BLaER1 treated with 17β-estradiol and CSF1 and Interleukin-3, amounts not matched to agents 10 nM and 100 nM (cell line): ENCODE data around the gene KCNN1.

ENCODE experiments used
- H3K27ac ChIP-seq, 11 experiments: shearing (Covaris generic); formaldehyde crosslinking; 2 replicates each; pipeline ENCODE4 v1.8.1; 2022
- H3K27me3 ChIP-seq, 11 experiments: shearing (Covaris generic); formaldehyde crosslinking; 2 replicates each; pipeline ENCODE4 v1.8.1; 2022
- H3K36me3 ChIP-seq, 11 experiments: shearing (Covaris generic); formaldehyde crosslinking; 2 replicates each; pipeline ENCODE4 v1.8.1; 2022
- H3K4me1 ChIP-seq, 10 experiments: shearing (Covaris generic); formaldehyde crosslinking; 2 replicates each; pipeline ENCODE4 v1.8.1; 2022
- H3K4me2 ChIP-seq, 11 experiments: shearing (Covaris generic); formaldehyde crosslinking; 2 replicates each; pipeline ENCODE4 v1.8.1; 2022
- H3K4me3 ChIP-seq, 10 experiments: shearing (Covaris generic); formaldehyde crosslinking; 2 replicates each; pipeline ENCODE4 v1.8.1; 2022
- H3K9ac ChIP-seq, 11 experiments: shearing (Covaris generic); formaldehyde crosslinking; 2 replicates each; pipeline ENCODE4 v1.8.1; 2022
- H3K9me3 ChIP-seq, 11 experiments: shearing (Covaris generic); formaldehyde crosslinking; replicated peaks in 1 of 11; 2 replicates each; pipeline ENCODE4 v1.8.1; 2022
- H4K20me1 ChIP-seq, 11 experiments: shearing (Covaris generic); formaldehyde crosslinking; 2 replicates each; pipeline ENCODE4 v1.8.1; 2022
- Cebpa-rat ChIP-seq, 11 experiments: shearing (Covaris generic); IDR thresholded peaks; 2 replicates each; pipeline ENCODE4 v1.8.1; 2022

KCNN1 gene

DNA sequence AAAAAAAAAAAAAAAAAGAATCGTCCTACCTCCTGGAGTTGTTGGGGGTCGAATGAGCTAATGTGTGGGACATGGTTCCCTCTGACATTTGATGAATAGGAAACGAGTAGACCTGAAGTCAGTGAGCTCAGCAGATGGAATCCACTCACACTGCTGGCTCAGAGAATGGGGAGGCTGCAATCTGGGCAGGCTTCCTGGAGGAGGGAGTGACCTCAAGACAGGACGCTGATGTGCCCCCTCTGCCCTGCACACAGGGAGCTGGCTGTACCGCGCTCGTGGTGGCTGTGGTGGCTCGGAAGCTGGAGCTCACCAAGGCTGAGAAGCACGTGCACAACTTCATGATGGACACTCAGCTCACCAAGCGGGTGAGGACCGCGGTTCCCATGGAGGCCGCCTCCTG is 21.3 kb downstream of the KCNN1 start:
- no peaks in the 10 kb centered on the region for H4K20me1 ChIP-seq
- H3K27ac ChIP-seq: no peak overlapping the region
- H3K4me3 ChIP-seq: no peak overlapping the region
- no peaks in the 10 kb centered on the region for H3K27me3 ChIP-seq
- no peaks in the 10 kb centered on the region for H3K9me3 ChIP-seq
- H3K9ac ChIP-seq: no peak overlapping the region
- H3K36me3 ChIP-seq: no peaks in the 10 kb centered on the region
- TF ChIP-seq Cebpa-rat (IDR thresholded peaks at IDR 0.05): no peak
- no peak overlapping the region for H3K4me2 ChIP-seq
- H3K4me1 ChIP-seq: peaks cover 0 to 10% (median 2%) of the 10 kb centered on the region in 10 experiments; a peak in 5 of 20 replicates

DNA sequence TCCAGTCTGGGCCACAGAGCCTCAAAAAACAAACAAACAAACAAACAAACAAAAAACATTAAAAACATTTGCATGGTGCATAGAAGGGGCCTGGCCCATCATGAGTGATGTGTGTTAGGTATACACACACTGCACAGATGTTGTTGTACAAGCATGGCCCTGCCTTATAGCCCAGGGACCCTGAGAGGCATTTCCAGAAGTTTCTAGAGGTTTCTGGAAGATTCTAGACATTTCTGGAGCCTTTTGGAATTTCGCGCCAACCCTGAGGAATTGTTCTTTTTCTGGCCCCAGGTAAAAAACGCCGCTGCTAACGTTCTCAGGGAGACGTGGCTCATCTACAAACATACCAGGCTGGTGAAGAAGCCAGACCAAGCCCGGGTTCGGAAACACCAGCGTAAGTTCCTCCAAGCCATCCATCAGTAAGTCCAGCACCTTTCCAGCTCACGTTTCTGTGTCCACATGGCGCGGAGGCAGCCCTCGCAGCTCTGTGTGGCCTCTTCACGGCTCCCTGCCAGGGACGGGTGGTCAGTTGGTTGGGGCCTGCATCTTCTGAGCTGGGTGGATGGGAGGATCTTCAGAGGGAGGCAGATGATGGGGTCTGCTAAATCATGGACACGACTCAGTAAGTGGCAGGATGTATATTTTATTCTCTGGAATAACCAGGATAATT is 22.7 kb downstream of the KCNN1 start:
- Histone ChIP-seq H3K9me3 (no peaks in the 10 kb centered on the region), H3K4me3 (no peak overlapping the region), H3K9ac (no peak overlapping the region), H3K27me3 (no peaks in the 10 kb centered on the region), H3K4me2 (no peak overlapping the region), H3K27ac (no peak overlapping the region), H4K20me1 (no peaks in the 10 kb centered on the region), H3K36me3 (no peaks in the 10 kb centered on the region), H3K4me1 (peaks cover 0 to 10% (median 2%) of the 10 kb centered on the region in 10 experiments; a peak in 5 of 20 replicates)
- TF ChIP-seq Cebpa-rat (IDR thresholded peaks at IDR 0.05): no peak

DNA sequence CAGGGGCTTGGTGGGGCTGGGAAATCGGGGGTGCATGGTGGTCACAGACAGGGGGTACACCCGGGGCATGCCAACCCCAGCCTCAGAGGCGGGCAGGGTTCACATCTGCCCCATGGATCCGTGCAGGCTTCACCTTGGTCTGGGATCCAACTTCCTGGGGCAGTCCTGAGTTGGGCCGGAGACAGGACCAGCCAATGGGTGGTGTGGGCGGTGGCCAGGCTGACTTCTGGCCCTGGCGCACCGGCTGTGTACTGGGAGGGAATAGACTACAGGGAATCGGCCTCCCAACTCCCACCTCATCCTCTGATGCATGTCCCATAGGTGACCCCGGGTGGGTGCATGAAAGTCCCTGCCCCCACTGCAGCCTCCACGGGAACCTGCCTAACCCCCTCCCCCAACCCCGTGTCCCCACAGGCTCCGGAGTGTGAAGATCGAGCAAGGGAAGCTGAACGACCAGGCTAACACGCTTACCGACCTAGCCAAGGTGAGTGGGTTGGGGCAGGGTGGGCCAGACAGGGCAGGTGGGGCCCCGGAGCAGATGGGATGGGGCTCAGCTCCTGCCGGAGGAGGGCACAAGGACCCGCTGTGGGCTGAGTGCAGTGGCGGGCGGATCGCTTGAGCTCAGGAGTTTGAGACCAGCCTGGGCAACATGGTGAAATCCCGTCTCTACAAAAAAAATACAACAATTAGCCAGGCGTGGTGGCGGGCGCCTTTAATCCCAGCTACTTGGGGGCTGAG is 26.3 kb downstream of the KCNN1 start:
- Histone ChIP-seq H4K20me1 (no peaks in the 10 kb centered on the region), H3K4me3 (no peak overlapping the region), H3K9me3 (no peaks in the 10 kb centered on the region), H3K4me1 (peaks cover 0 to 14% (median 6%) of the 10 kb centered on the region in 10 experiments; a peak in 8 of 20 replicates), H3K36me3 (no peaks in the 10 kb centered on the region), H3K9ac (no peak overlapping the region), H3K27me3 (no peaks in the 10 kb centered on the region), H3K4me2 (no peak overlapping the region), H3K27ac (no peak overlapping the region)
- no peak for TF ChIP-seq Cebpa-rat (IDR thresholded peaks at IDR 0.05)

DNA sequence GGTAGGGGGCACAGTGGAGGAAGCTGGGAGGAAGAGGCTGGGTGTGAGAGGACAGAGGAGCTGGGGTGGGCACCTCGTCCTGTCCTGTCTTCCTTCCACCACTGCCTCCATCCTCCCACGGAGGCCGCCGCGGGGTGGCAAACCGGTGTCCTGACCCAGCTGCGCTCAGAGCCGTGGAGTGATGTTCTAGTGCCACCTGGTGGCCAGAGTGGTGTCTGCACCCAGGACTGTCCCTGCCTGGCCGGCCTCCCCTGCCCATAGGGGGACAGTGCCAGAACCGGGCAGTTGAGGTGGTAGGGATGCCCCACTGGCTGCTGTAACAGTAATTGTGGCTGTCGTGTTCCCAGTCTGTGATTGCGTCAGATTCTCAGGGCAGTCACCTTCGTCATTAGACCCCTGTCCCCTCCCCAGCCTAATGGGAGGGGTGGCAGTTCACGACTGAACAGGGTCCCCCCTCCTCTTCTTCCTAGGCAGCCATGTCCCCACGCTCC is 30.0 kb downstream of the KCNN1 start:
- 0 out of 22 replicates have a peak, but pooled peaks of 1 of the 11 experiments have one; percentile 11 for TF ChIP-seq Cebpa-rat (IDR thresholded peaks at IDR 0.05)
- no peaks in the 10 kb centered on the region for H3K9me3 ChIP-seq
- peaks cover 0 to 5% (median 2%) of the 10 kb centered on the region in 11 experiments; a peak in 10 of 22 replicates for H4K20me1 ChIP-seq
- peak overlapping the region in 5 of 11 experiments; percentile 28 to 46 (median 37); a peak in 5 of 22 replicates for H3K9ac ChIP-seq
- peak overlapping the region in 3 of 11 experiments; percentile 12 to 28 (median 25); a peak in 4 of 22 replicates for H3K27ac ChIP-seq
- no peak overlapping the region for H3K4me3 ChIP-seq
- H3K4me2 ChIP-seq: peak overlapping the region in 6 of 11 experiments; percentile 18 to 48 (median 34); a peak in 8 of 22 replicates
- peaks cover 10 to 37% (median 19%) of the 10 kb centered on the region in 10 experiments for H3K4me1 ChIP-seq
- H3K27me3 ChIP-seq: no peaks in the 10 kb centered on the region
- no peaks in the 10 kb centered on the region for H3K36me3 ChIP-seq

DNA sequence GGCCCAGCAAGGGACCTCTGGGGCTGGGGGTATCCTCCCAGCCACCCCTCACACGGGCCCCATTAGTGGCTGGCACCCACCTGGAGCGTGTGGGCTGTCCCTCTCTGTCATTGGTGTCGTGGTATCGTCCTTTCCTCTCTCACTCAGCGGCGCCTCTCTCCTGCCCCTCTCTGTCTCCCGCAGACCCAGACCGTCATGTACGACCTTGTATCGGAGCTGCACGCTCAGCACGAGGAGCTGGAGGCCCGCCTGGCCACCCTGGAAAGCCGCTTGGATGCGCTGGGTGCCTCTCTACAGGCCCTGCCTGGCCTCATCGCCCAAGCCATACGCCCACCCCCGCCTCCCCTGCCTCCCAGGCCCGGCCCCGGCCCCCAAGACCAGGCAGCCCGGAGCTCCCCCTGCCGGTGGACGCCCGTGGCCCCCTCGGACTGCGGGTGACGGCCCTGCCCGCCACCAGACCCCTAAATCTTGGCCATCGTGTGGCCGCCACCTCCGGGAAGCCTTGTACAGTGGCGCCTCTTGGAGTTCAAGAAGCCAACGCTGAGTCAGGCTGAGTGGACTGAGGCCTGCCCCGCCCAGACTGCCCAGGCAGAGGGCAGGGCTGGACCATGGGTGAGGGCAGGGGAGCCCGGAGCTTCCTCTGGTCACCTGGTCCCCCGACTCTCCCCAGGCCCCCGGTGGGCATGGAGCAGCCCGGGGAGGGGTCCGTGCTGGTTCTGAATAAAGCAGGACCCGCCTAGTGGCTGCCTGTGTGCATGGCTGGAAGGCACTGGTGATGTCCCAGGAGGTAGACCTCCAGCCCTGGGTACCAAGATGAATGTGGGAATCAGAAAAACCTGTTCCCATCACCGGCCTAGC is 31.3 kb downstream of the KCNN1 start:
- H3K27ac ChIP-seq: peak overlapping the region in 5 of 11 experiments; percentile 0 to 44 (median 27); a peak in 4 of 22 replicates
- peak overlapping the region in 3 of 11 experiments; percentile 25 to 41 (median 37); a peak in 4 of 22 replicates for H3K4me2 ChIP-seq
- TF ChIP-seq Cebpa-rat (IDR thresholded peaks at IDR 0.05): no peak
- peaks cover 0 to 6% (median 4%) of the 10 kb centered on the region in 11 experiments; a peak in 10 of 22 replicates for H3K36me3 ChIP-seq
- H3K27me3 ChIP-seq: no peaks in the 10 kb centered on the region
- no peak overlapping the region for H3K4me3 ChIP-seq
- no peaks in the 10 kb centered on the region for H3K9me3 ChIP-seq
- peaks cover 23 to 43% (median 32%) of the 10 kb centered on the region in 10 experiments for H3K4me1 ChIP-seq
- H4K20me1 ChIP-seq: peaks cover 5 to 18% (median 15%) of the 10 kb centered on the region in 11 experiments; a peak in 19 of 22 replicates
- H3K9ac ChIP-seq: peak overlapping the region in 5 of 11 experiments; percentile 17 to 46 (median 21); a peak in 4 of 22 replicates

DNA sequence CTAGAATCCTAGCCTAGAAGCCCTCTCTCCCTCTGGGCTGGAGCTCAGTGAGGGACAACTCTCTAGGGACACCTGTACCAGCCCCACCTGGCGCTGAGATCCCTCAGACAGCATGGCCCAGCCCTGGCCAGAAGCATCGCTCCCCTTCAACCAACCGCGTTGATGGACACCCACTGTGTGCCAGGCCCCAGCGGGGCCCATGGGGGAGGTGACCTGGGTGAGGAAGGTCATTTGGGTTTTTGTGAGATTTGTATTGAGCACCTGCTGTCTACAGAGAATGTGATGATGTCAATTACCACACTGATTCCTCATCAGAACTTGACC is 31.9 kb downstream of the KCNN1 start:
- Histone ChIP-seq H4K20me1 (peaks cover 8 to 24% (median 17%) of the 10 kb centered on the region in 11 experiments; a peak in 19 of 22 replicates), H3K27ac (peak overlapping the region in 4 of 11 experiments; percentile 0 to 44 (median 24); a peak in 4 of 22 replicates), H3K4me1 (peaks cover 26 to 49% (median 35%) of the 10 kb centered on the region in 10 experiments), H3K4me2 (peak overlapping the region in 3 of 11 experiments; percentile 25 to 41 (median 37); a peak in 4 of 22 replicates), H3K9me3 (no peaks in the 10 kb centered on the region), H3K36me3 (peaks cover 0 to 10% (median 7%) of the 10 kb centered on the region in 11 experiments; a peak in 11 of 22 replicates), H3K9ac (peak overlapping the region in 1 of 11 experiments; percentile 21; a peak in 1 of 22 replicates), H3K4me3 (no peak overlapping the region), H3K27me3 (no peaks in the 10 kb centered on the region)
- no peak for TF ChIP-seq Cebpa-rat (IDR thresholded peaks at IDR 0.05)

DNA sequence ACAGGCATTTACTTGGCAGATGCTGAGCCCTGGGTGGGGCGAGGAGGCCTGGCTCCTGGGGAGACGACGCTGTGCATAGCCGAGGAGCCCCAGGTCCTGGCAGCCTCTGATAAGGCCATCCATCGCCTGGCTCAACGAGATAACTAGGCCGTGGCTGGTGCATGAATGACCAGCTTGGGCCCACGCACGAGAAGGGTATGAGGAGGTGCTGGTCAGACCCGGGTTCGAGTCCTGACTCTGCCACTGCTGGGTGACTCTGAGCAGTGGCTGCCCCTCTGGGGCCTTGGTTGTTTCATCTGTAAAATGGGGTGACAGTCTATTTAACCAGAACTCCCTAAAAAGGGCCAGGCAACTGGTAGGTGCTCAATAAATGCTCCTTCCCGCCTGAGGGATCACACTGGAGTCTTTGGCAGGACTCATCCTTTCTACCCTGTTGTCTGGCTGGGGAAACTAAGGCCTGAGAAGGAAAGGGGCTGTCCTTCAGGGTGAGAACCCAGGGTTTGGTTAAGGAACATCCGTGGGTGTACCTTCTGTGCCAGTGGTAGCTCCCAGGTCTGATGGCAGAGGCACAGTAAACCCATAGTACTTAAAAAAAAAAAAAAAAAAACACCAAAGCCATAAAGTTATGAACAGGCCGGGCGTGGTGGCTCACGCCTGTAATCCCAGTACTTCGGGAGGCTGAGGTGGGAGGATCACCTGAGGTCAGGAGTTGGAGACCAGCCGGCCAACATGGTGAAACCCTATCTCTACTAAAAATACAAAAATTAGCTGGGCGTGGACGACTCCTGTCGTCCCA is 33.0 kb downstream of the KCNN1 start:
- Histone ChIP-seq H3K27me3 (no peaks in the 10 kb centered on the region), H3K4me2 (peak overlapping the region; percentile 68 to 94 (median 92)), H3K9ac (peak overlapping the region; percentile 86 to 95 (median 92)), H3K27ac (peak overlapping the region; percentile 91 to 96 (median 95)), H3K4me1 (peaks cover 26 to 53% (median 36%) of the 10 kb centered on the region in 10 experiments), H3K9me3 (no peaks in the 10 kb centered on the region), H3K4me3 (peak overlapping the region in 8 of 10 experiments; percentile 78 to 97 (median 92); a peak in 12 of 20 replicates), H4K20me1 (peaks cover 16 to 30% (median 18%) of the 10 kb centered on the region in 11 experiments; a peak in 19 of 22 replicates), H3K36me3 (peaks cover 6 to 20% (median 16%) of the 10 kb centered on the region in 11 experiments; a peak in 20 of 22 replicates)
- no peak for TF ChIP-seq Cebpa-rat (IDR thresholded peaks at IDR 0.05)
